Activated T-cell treated with anti-CD3 and anti-CD28 coated beads, Interleukin-2, amount 50 U/mL, for 48 hours (primary cell): ENCODE results near the gene TP53BP2.
"Not testable (repeated sequence)": the region's sequence is repeated elsewhere in the genome, so short reads cannot be mapped to it uniquely, and the experiment has no call there.

Source experiments
- DNase-seq, 2 experiments: peaks; one replicate each; pipeline ENCODE4 v3.0.0-alpha.2; 2020

Gene TP53BP2

DNA sequence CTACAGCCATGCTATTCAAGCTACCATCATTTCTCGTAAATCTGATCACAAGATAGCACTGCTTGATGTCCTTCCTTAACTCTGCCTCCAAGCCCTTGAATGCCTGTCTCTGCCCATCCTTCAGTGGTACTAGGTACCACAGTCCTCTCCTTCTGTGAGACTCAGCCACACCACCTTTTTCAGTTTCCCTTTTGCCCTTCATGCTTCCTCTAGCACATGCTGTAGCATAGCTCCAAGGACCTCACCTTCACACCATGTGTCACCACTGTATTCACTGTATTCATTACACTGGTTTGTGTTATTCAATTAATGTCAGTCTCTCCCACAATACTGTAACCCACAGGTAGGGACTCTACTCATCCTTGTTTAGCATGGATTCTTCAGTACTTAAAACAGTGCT lies 8.0 kb upstream of the TP53BP2 start:
- DNase-seq = no peak

DNA sequence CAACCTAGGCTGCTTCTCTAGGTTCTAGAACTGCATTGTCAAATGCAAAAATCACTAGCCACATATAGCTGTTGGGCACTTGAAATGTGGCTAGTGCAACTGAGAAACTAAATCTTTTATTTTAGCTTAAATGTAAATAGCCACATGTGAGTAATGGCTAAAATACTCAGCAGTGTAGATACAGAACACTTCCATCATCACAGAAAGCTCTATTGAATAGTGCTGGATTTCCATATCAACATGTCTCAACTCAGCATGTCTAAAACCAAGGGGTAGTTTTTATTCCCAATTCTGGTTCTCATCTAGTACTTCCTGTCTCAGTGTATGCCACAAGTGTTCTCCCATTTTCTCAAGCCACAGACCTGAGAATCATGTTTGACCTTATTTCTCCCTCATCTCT lies 7.5 kb upstream of the TP53BP2 start:
- DNase-seq = no peak

DNA sequence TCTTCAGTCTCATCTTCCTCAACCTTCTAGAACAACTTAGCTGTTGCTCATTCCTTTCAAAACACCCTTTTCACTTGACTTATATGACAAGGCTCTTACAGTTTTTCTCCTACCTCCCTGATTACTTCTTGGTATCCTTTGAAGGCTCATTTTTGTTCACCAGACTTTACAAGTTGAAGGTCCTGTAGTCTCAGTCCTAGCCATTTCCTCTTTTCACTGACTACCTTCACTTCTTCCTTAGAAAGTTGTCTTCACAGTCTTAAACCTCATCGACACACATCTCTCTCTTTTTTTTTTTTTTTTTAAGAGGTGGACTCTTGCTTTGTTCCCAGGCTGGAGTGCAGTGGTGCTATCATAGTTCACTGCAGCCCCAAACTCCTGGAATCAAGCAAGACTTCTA lies 6.6 kb upstream of the TP53BP2 start:
- DNase-seq = no peak

DNA sequence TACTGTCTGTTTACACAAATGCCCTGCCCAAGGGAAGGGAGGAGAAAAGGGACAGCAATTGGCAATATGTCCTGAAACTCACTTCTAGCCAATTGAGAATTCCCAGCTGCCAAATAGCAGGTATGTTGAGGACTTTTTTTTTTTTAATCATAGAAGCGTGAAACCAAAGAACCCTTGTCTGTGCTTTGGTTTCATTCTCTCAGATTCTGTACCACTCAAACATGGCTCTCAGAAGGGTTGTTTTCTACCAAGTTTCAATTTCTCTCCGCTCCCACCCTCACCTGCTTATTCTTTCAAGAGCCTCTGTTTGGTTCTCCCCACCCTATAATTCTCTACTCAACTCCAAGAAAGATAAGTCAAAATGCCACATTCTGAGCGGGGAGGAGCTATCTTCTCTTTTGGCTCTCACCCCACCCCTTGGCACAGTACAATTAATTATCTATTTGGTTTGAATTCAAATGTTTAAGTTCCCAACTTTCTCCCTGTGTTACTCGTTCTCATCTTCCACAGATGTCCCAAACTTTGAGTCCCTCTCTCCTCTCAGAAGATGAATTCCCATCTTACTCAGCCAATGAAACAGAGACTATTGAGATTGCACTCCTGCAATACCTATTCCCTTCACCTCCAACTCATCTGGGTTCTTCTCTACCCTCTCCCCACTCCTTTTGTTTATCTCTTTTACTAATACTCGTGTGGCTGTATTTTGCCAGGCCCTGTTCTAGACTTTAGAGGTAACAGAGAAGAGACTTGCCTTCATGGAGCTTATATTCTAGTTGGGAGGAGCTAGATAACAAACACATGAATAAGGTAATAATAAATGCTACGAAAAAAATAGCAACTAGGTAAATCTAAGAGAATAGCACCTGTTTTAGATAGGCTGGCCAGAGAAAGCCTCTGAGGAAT lies 3.9 kb upstream of the TP53BP2 start:
- no peak for DNase-seq

DNA sequence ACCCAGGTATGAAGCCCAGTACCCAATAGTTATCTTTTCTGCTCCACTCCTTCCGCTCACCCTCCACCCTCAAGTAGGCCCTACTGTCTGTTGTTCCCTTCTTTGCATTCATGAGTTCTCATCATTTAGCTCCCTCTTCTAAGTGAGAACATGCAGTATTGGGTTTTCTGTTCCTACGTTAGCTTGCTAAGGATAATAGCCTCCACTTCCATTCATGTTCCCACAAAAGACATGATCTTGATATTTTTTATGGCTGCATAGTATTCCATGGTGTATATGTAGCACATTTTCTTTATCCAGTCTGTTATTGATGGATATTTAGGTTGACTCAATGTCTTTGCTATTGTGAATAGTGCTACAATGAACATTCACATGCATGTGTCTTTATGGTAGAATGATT lies 2.8 kb upstream of the TP53BP2 start:
- DNase-seq = no peak

DNA sequence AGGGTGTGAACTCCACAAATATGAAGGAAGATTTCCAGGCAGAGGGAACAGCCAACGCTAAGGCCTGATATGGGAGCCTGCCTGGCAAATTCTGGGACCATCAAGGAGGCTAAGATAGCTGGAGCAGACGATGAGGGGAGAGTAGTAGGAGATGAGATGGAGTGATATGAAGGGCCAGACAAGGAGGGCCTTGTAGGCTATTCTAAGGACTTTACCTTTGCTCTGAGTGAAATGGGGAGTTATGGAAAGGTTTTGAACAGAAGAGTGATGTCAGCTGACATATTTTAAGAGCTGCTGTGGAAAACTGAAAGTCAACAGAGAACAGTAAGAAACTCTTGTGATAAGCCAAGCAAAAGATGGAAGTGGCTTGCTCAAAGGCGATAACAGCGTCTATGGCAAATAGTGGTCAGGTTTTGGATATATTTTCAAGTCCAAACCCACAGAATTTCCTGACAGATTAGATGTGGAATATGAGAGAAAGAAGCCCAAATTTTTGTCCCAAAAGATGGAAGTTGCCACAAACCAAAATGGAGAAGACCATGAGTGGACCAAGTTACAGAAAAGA lies 2.1 kb upstream of the TP53BP2 start:
- DNase-seq = no peak

DNA sequence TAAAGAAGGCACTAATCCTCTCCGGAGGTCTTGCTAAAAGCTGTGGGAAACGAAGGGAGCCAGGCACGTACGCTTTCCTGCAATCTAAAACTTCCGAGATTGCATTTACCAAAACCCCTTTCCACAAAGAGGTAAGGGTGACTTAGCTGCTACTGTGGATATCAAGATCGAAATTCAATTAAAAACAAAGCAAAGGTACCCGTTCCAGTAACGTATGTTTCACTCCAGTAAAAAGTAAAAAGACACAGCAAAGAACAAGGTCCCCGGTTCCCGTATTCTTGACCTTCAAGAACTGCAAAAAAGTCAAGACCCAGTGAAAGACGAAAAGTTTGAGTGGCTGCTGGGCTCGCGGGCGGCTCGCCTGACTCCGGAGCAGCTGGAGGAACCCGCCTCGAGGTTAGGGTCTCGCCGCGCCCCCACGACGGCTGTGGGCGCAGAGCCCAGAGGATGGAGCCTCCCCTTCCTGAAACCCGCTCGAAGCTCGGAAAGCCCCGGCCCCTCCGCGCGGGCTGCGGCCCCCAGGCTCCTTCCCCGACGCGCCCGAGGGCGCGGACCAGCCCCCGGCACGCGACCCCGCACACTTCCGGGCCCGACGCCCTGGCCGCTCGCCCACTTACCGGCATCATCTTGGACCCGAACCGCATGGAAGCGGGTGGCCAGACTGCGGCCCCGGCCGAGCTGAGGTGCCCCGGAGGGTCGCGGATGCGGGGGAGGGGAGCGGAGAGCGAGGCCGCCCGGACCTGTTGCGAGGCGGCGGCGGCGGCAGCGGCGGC lies 524 bp downstream of the TP53BP2 start:
- DNase-seq = peak; percentile 65 to 72

DNA sequence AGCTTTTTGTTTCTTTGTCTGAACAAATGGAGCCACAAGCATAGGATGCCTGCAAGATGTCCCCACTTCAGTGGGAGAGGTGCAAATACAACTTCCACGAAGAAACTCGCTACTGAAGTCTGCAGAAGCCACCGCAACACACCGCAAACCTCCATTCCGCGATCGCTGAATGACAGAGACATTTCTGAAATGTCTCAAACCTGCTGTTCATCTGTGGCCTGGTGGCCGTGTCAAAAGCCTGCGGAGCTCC lies 1.0 kb downstream of the TP53BP2 start:
- DNase-seq = peak; percentile 82 to 83

- no peak for DNase-seq
These were observed 1.6 kb downstream of the TP53BP2 start for GRCh38 chr1:223843934-223844786.

DNA sequence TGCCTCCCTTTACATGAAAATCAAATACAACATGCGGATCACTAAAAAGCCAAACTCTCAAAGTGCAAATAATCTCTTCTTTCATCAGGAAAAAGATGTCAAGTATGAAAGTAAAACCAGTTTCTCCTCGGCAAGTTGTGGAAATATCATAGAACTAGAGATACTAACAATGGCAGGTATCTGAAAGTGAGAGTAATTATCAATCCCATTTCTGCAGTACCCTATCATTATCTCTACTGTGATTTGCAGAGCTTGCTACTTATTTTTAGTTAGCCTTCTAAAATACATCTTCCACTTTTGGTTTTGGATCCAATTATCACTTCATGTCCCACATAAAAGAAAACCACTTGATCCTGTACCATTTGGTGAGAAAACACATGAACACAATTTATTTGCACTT lies 3.0 kb downstream of the TP53BP2 start:
- DNase-seq = no peak

- not testable (repeated sequence) for DNase-seq
These were observed 3.6 kb downstream of the TP53BP2 start for GRCh38 chr1:223841977-223842623.

DNA sequence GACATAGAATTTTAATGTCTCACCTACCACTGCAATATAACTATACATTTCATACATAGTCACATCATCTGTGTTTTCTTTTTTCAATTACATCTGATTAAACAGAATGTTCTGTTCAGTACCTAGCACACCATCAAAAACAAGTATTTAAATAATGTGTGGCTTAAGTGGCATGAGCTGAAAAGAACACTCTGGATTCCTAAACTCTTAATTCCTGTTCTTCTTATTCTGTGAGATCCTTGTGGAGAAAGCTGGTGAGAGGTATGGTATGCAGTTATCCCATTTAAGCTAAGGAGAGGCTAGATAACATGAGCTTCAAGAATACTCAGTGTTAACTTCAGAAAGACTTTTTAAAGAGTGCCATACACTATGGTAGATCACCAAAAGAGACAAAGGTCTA lies 5.5 kb downstream of the TP53BP2 start:
- DNase-seq = no peak

DNA sequence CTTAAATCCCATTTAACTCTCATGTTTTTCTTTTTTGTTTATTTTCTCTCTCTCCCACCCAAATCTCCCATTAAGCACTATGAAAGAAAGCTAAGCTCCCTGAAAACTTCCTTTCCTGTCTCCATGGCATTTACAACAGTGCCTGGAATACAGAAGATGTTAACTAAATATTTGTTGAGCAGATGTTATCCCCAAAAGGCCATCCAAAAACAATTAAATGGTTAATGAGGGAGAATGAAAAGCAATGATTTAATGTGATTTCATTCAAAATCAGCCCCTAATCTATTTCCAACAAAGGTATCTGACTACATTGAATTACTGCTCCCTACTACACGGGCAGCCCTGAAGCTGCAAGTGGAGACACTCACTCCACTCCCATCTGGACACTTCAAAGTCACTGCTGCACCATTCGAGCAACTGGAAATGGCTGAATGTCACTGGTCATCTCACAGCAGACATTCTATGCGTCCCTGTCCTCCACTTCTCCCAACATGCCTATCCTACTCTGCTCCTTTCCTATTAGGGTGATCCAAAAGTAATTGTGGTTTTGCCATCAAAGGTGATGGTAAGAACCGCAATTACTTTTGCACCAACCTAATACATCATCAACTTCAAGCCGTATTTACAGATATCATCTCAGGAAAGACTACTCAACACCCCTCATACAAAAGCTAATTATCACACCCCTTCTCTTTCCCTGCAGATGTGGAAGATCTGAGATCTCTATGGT lies 7.5 kb downstream of the TP53BP2 start:
- DNase-seq = no peak

- DNase-seq = no peak
These were observed 8.1 kb downstream of the TP53BP2 start for GRCh38 chr1:223837687-223838086.

DNA sequence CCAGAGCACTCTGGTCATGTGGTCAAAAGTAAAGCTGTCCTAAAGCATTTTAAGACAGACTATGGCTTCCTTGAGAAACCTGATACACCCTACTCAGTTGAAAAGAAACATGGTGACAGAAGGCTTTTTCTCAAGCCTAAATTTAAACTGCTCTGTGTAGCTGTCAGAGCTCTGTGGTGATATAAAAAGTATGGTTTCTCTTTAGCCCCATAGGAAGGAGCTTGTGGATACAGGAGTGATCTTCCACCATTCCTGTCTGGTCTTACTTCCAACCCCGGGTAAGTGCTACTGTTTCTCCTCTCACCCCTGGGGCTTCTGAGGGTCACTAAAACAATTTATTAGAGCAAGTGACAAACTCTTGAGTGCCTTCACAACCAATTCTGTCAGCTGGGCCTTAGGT lies 8.5 kb downstream of the TP53BP2 start:
- DNase-seq = no peak

- DNase-seq = no peak
These were observed 9.2 kb downstream of the TP53BP2 start for GRCh38 chr1:223836586-223836985.

DNA sequence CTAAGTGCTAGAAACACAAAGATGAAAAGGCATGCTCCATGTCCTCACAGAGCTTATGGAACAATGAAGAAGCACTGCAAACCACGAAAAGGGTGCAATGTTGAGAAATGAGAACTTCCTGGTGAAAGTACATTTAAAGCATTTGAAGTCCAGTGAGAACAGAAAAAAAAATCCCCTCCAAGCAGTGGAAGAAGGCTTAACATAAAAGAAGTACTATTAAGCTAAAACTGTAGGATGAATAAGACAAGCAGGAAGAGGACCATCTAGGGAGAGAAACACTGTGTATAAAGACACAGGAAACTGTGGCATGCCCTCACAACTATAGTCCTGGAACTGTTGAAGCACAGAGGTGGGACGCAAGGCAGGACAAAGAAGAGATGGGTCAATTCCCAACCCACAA lies 10.0 kb downstream of the TP53BP2 start:
- DNase-seq = no peak

GRCh38 chr1:223834660-223835263 lies 11.0 kb downstream of the TP53BP2 start:
- DNase-seq = no peak

DNA sequence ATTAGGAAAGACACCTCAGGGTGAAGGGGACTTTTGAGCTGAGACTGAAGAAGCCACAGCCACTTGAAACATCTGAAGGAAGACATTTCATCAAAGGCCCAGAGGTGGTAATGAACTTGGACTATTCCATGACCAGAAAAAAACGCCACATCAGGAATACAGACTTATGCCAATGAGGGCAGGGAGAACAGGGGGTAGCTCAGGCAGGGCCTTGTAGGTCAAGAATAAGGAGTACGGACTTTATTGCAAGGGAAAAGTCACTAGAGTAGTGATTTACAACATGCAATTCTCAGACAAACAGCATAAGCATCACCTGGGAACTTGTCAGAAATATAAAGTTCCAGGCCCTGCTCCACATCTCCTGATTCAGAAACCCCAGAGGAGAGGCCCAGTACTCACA lies 11.8 kb downstream of the TP53BP2 start:
- DNase-seq = no peak

GRCh38 chr1:223832637-223832943 lies 13.2 kb downstream of the TP53BP2 start:
- peak; percentile 45 to 54 for DNase-seq

DNA sequence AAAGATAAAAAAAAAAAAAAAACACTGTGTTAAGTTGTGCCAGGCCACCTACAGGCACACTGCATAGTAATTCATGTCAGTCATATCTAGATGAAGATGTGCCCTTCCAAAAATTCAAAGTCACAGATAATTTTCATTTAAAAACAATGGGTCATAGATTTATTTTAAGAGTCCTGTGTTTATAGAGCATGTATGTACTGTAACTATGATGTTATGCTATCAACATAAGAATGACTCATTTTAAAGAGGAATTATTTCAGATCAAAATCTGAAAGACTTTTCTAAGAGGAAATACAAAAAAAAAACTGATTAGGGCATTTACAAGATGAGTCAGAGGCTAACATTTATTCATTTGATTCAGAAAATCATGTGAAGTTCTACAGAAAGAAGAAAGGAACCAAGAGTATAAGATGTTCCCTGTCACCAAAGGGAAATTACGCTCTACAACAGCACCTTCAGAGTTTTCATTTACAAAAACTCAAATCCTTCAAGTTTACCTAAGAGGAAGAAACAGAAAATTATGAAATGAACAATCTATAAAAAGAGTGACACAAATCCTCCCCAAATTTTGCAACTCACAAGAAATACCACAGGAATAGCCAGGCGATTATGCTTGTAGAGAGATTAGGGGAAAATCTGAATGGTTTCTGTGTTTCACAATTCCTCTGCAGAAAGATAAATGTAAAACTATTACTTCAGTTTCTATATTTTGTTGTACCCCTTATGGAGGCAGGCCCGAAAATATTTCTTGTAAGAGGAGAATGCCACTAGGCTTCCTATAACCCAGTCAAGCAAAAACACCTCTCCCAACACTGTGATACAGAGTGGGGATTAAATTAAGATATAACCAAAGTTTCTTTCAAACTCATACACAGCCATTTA lies 13.8 kb downstream of the TP53BP2 start:
- DNase-seq = no peak
